Activated T-helper 1 cell treated with anti-CD3 and anti-CD28 coated beads, Interleukin-12 subunit alpha, Interleukin-12 subunit beta, Interleukin-2, Interleukin-4 antibody, amounts not matched to agents 30 ng/mL and 10 ng/mL and 1 ng/mL, durations not matched to agents 14 hours and 24 hours and 36 hours (primary cell): ENCODE data around the gene PCGF2. TPM values are rescaled to one million over a fixed set of nuclear protein-coding genes. Genes with fewer than 3 reads are reported as not detected.

ENCODE experiments used
- DNase-seq: peaks from one replicate; pipeline ENCODE4 v3.0.0; 2021; ENCODE audit warnings: low spot score
- H3K27ac Mint-ChIP-seq: one replicate; pipeline ENCODE4 v1.8.0; 2021; ENCODE audit warnings: mild to moderate bottlenecking, mixed read lengths
- H3K27me3 Mint-ChIP-seq: one replicate; pipeline ENCODE4 v1.8.0; 2022; ENCODE audit warnings: mild to moderate bottlenecking, moderate library complexity, mixed read lengths; ENCODE audit not compliant: insufficient read depth
- H3K36me3 Mint-ChIP-seq: one replicate; pipeline ENCODE4 v1.8.0; 2021; ENCODE audit warnings: low read depth, mixed read lengths
- H3K4me1 Mint-ChIP-seq: one replicate; pipeline ENCODE4 v1.8.0; 2021; ENCODE audit warnings: low read depth, mixed read lengths
- H3K4me3 Mint-ChIP-seq: one replicate; pipeline ENCODE4 v1.8.0; 2021; ENCODE audit warnings: mild to moderate bottlenecking, moderate library complexity, mixed read lengths
- H3K9me3 Mint-ChIP-seq: one replicate; pipeline ENCODE4 v1.8.0; 2021; ENCODE audit warnings: mixed read lengths
- intact Hi-C: fragments of 100-400 bp; cut with micrococcal nuclease; formaldehyde crosslinking; loops from one replicate; pipeline ENCODE4 v1.15.1; 2024
- total RNA-seq: library from RNA; stranded (reverse); gene quantifications from 2 replicates; pipeline ENCODE4 v1.2.3, GENCODE V29; 2022

Gene PCGF2
- total RNA-seq, 1 donor from 2014 or later: 4.6 TPM

- intact Hi-C loops: no loop called here
- Mint-ChIP-seq H3K27me3 (no peaks in the 10 kb centered on the region), H3K4me1 (no peaks in the 10 kb centered on the region), H3K4me3 (no peak overlapping the region), H3K9me3 (no peaks in the 10 kb centered on the region), H3K36me3 (no peaks in the 10 kb centered on the region), H3K27ac (no peak overlapping the region)
- no peak for DNase-seq
These were observed 57.0 kb downstream of the PCGF2 start for GRCh38 chr17:38691154-38691553.

GRCh38 chr17:38690386-38690785, 57.8 kb downstream of the PCGF2 start:
- no peak for DNase-seq
- Mint-ChIP-seq H3K27me3 (peaks cover 3% of the 10 kb centered on the region), H3K9me3 (no peaks in the 10 kb centered on the region), H3K4me3 (no peak overlapping the region), H3K36me3 (no peaks in the 10 kb centered on the region), H3K4me1 (no peaks in the 10 kb centered on the region), H3K27ac (no peak overlapping the region)
- intact Hi-C loops: no loop called here

- H3K4me3 Mint-ChIP-seq: no peak overlapping the region
- no peaks in the 10 kb centered on the region for H3K9me3 Mint-ChIP-seq
- H3K4me1 Mint-ChIP-seq: no peaks in the 10 kb centered on the region
- peaks cover 5% of the 10 kb centered on the region for H3K27me3 Mint-ChIP-seq
- intact Hi-C loops: no loop called here
- H3K36me3 Mint-ChIP-seq: no peaks in the 10 kb centered on the region
- no peak for DNase-seq
- H3K27ac Mint-ChIP-seq: no peak overlapping the region
These were observed 60.9 kb downstream of the PCGF2 start for GRCh38 chr17:38687286-38687685.

- Mint-ChIP-seq H3K36me3 (no peaks in the 10 kb centered on the region), H3K27ac (no peak overlapping the region), H3K4me3 (no peak overlapping the region), H3K4me1 (no peaks in the 10 kb centered on the region), H3K27me3 (peaks cover 5% of the 10 kb centered on the region), H3K9me3 (no peaks in the 10 kb centered on the region)
- no peak for DNase-seq
- intact Hi-C loops: no loop called here
These were observed 62.6 kb downstream of the PCGF2 start for GRCh38 chr17:38685491-38685890.

Other genes starting within 250 kb of the PCGF2 start
- gene SRCIN1, start 142.4 kb downstream of the PCGF2 start, total RNA-seq: 0.22 and 0.44 TPM in 2 replicates
- 56.5 and 58.8 TPM in 2 replicates for gene EPOP, start 73.4 kb downstream of the PCGF2 start, total RNA-seq
- 250 and 252 TPM in 2 replicates for gene MLLT6, start 43.1 kb downstream of the PCGF2 start, total RNA-seq
- 39.2 and 41.4 TPM in 2 replicates for gene CISD3, start 18.0 kb downstream of the PCGF2 start, total RNA-seq
- gene PSMB3, start 4.4 kb upstream of the PCGF2 start, total RNA-seq: 349 and 366 TPM in 2 replicates
- 40.6 and 40.8 TPM in 2 replicates for gene PIP4K2B, start 51.2 kb upstream of the PCGF2 start, total RNA-seq
- gene CWC25, start 77.0 kb upstream of the PCGF2 start, total RNA-seq: 28.6 and 30.4 TPM in 2 replicates
- gene RPL23, start 105.4 kb upstream of the PCGF2 start, total RNA-seq: 1,847 and 1,871 TPM in 2 replicates
- gene LASP1, start 121.7 kb upstream of the PCGF2 start, total RNA-seq: 133 and 135 TPM in 2 replicates
- 0.08 TPM in 1 of 2 replicates, not detected in the other for gene FBXO47, start 219.1 kb upstream of the PCGF2 start, total RNA-seq